GM12878 (cell line): ENCODE data around the gene MED13L. TPM values are rescaled to one million over a fixed set of nuclear protein-coding genes. Genes with fewer than 3 reads are reported as not detected.
A peak's percentile ranks its signal among the peaks of the same experiment; 100 is the strongest.

Source experiments
- ATAC-seq: fragments of 200-7000 bp; cut with Tn5 transposase; 3 replicates; pipeline ENCODE4 v1.9.1; 2020; ENCODE audit warnings: mild to moderate bottlenecking, moderate library complexity
- BruUV-seq: library from RNA; stranded (reverse); fragments of 400-500 nt; replicated peaks from 2 replicates; lab custom pipeline; 2021; lab: Mats Ljungman, UMichigan
- CTCF ChIA-PET: fragments of 300-600 bp; sonication (Branson Sonifier 250); formaldehyde crosslinking; extraction: SDS; loops from one replicate; lab custom pipeline; 2021; ENCODE audit warnings: inconsistent platforms; lab: Yijun Ruan, JAX
- POLR2A ChIA-PET: fragments of 350-600 bp; formaldehyde crosslinking; extraction: SDS; loops from one replicate; lab custom pipeline; 2021; ENCODE audit warnings: inconsistent platforms; lab: Charles Lee
- RAD21 ChIA-PET: fragments of 300-600 bp; sonication (Branson Sonifier 250); formaldehyde crosslinking; loops from one replicate; lab custom pipeline; 2023; ENCODE audit warnings: antibody characterized with exemption; ENCODE audit not compliant: unreplicated experiment; lab: Charles Lee
- SMC1A ChIA-PET: fragments of 300-600 bp; sonication (Branson Sonifier 250); formaldehyde crosslinking; loops from one replicate; lab custom pipeline; 2023; ENCODE audit not compliant: unreplicated experiment, uncharacterized antibody; lab: Charles Lee
- DNase-seq: peaks from one replicate; pipeline ENCODE4 v3.0.0-alpha.2; 2011; ENCODE audit warnings: low read depth, low spot score
- FAIRE-seq: peaks from 3 replicates; lab custom pipeline; 2011; peaks lifted over from hg19 to GRCh38; lab: Jason Lieb, UNC
- H2AFZ ChIP-seq: 2 replicates; pipeline ENCODE4 v1.6.0; 2011; ENCODE audit warnings: low read depth, low read length, control low read depth; ENCODE audit not compliant: control insufficient read depth
- H3K27ac ChIP-seq: 2 replicates; pipeline ENCODE4 v1.5.1; 2011; ENCODE audit warnings: control low read depth; ENCODE audit not compliant: control insufficient read depth, insufficient read depth
- H3K27me3 ChIP-seq, 2 experiments: replicated peaks in 1 of 2; 2 replicates each; pipeline versions ENCODE4 v1.6.0 to v1.6.1; 2011; ENCODE audit warnings: low read length in 1 of 2; ENCODE audit not compliant: control insufficient read depth in 2 of 2, insufficient read depth in 2 of 2
- H3K36me3 ChIP-seq, 2 experiments: 2 replicates each; pipeline ENCODE4 v1.5.1; 2011; ENCODE audit warnings: low read length in 1 of 2; ENCODE audit not compliant: control insufficient read depth in 2 of 2, insufficient read depth in 2 of 2
- H3K4me1 ChIP-seq: 2 replicates; pipeline ENCODE4 v1.6.1; 2011; ENCODE audit warnings: mild to moderate bottlenecking, low read length, moderate library complexity, mixed read lengths; ENCODE audit not compliant: control insufficient read depth, insufficient read depth
- H3K4me2 ChIP-seq: 2 replicates; pipeline ENCODE4 v1.6.0; 2011; ENCODE audit warnings: control low read depth; ENCODE audit not compliant: control insufficient read depth, insufficient read depth
- H3K4me3 ChIP-seq: fragments of 200-600 bp; sonication (generic); 2 replicates; pipeline ENCODE4 v1.5.1; 2016
- H3K79me2 ChIP-seq: 2 replicates; pipeline ENCODE4 v1.6.0; 2011; ENCODE audit warnings: low read length; ENCODE audit not compliant: control insufficient read depth, insufficient read depth
- H3K9ac ChIP-seq: 2 replicates; pipeline ENCODE4 v1.8.0; 2011; ENCODE audit warnings: low read length, control low read depth, mixed read lengths; ENCODE audit not compliant: control insufficient read depth, insufficient read depth
- H3K9me3 ChIP-seq: replicated peaks from 3 replicates; pipeline ENCODE4 v1.5.1; 2011; ENCODE audit warnings: mild to moderate bottlenecking, low read length; ENCODE audit not compliant: control insufficient read depth, insufficient read depth
- H4K20me1 ChIP-seq: 2 replicates; pipeline ENCODE4 v1.6.0; 2011; ENCODE audit not compliant: control insufficient read depth, insufficient read depth
- E2F4 ChIP-seq: IDR thresholded peaks from 2 replicates; pipeline ENCODE4 v1.6.1; 2012; ENCODE audit warnings: low read depth, low read length, improper control_type of control experiment
- E2F8 ChIP-seq: fragments of 450-650 bp; IDR thresholded peaks from 2 replicates; pipeline ENCODE4 v1.6.1; 2018; ENCODE audit warnings: mild to moderate bottlenecking, low read depth, moderate library complexity; ENCODE audit not compliant: partially characterized antibody
- GATAD2B ChIP-seq: fragments of 450-650 bp; conservative IDR thresholded peaks from 2 replicates; pipeline ENCODE4 v1.6.1; 2017; ENCODE audit warnings: low read depth, mild to moderate bottlenecking, moderate library complexity
- HDAC2 ChIP-seq: fragments of 200-600 bp; sonication (generic); IDR thresholded peaks from 2 replicates; pipeline ENCODE4 v1.6.1; 2017
- IKZF2 ChIP-seq, 2 experiments: fragments of 450-650 bp; IDR thresholded peaks; 2 replicates each; pipeline ENCODE4 v1.6.1; 2017; ENCODE audit warnings: mild to moderate bottlenecking in 2 of 2, moderate library complexity in 2 of 2
- LARP7 ChIP-seq: fragments of 450-650 bp; IDR thresholded peaks from 2 replicates; pipeline ENCODE4 v1.6.1; 2017; ENCODE audit warnings: mild to moderate bottlenecking
- MEF2B ChIP-seq: fragments of 450-650 bp; IDR thresholded peaks from 2 replicates; pipeline ENCODE4 v1.6.1; 2018; ENCODE audit warnings: mild to moderate bottlenecking, moderate library complexity; ENCODE audit not compliant: partially characterized antibody, poor library complexity, severe bottlenecking
- MTA3 ChIP-seq: IDR thresholded peaks from 2 replicates; pipeline ENCODE4 v1.6.1; 2012; ENCODE audit warnings: low read length, inconsistent platforms, borderline replicate concordance
- NFXL1 ChIP-seq: fragments of 450-650 bp; IDR thresholded peaks from 2 replicates; pipeline ENCODE4 v1.6.1; 2017; ENCODE audit warnings: antibody characterized with exemption, mild to moderate bottlenecking, borderline replicate concordance
- NFYB ChIP-seq: IDR thresholded peaks from 2 replicates; pipeline ENCODE4 v1.6.1; 2011; ENCODE audit warnings: low read depth, mild to moderate bottlenecking, low read length, improper control_type of control experiment, moderate library complexity; ENCODE audit not compliant: insufficient read depth
- RCOR1 ChIP-seq: conservative IDR thresholded peaks from 2 replicates; pipeline ENCODE4 v1.6.1; 2012; ENCODE audit warnings: low read depth, low read length, improper control_type of control experiment
- TARDBP ChIP-seq: IDR thresholded peaks from 2 replicates; pipeline ENCODE4 v1.6.1; 2016; ENCODE audit warnings: borderline replicate concordance
- ZNF687 ChIP-seq: fragments of 450-650 bp; IDR thresholded peaks from 2 replicates; pipeline ENCODE4 v1.6.1; 2017; ENCODE audit warnings: mild to moderate bottlenecking, moderate library complexity
- ZSCAN29 ChIP-seq: fragments of 450-650 bp; IDR thresholded peaks from 2 replicates; pipeline ENCODE4 v1.6.1; 2017; ENCODE audit warnings: mild to moderate bottlenecking, moderate library complexity
- WGBS: methylation state at CpG from one replicate; pipeline ENCODE4 v1.1.6; 2016; ENCODE audit warnings: low lambda C conversion rate; ENCODE audit not compliant: insufficient replicate concordance, insufficient coverage; ENCODE audit errors: missing lambda C conversion rate; 5-methylcytosine and 5-hydroxymethylcytosine counted together
- in situ Hi-C: fragments of 300-500 bp; cut with MboI; formaldehyde crosslinking; loops from 9 replicates; pipeline ENCODE4 v1.14.3; 2018; ENCODE audit warnings: mixed read lengths
- intact Hi-C: fragments of 100-400 bp; cut with micrococcal nuclease; formaldehyde crosslinking; loops from one replicate; pipeline ENCODE4 v1.14.2; 2022; ENCODE audit not compliant: unreplicated experiment
- polyA plus RNA-seq, 11 experiments: library from polyadenylated mRNA; depleted of rRNA in 4 of 11; unstranded in 6 of 11; stranded (reverse) in 5 of 11; fragments of >200 nt; fragmentation: Nextera tagmentation in 4 of 11; fragmentation: Illumina TruSeq in 1 of 11; extraction: Ambion mirVana in 4 of 11; extraction: Trizol in 1 of 11; gene quantifications; 1 replicate in 1 of 11; 2 replicates in 10 of 11; pipeline versions ENCODE4 v1.2.1 to v1.2.3, GENCODE V29; 2011 to 2016; ENCODE audit warnings: inconsistent platforms in 2 of 11, missing spikeins in 2 of 11, low read depth in 1 of 11
- total RNA-seq, 4 experiments: library from RNA; depleted of rRNA in 3 of 4; stranded (reverse); fragments of >200 nt in 3 of 4; fragmentation: Illumina TruSeq in 1 of 4; extraction: Trizol in 1 of 4; gene quantifications; 2 replicates each; pipeline versions ENCODE4 v1.2.1 to v1.2.3, GENCODE V29; 2013 to 2021

The MED13L gene
- total and polyA plus RNA-seq, 10 of the 15 experiments (the other 5 are each of a cell fraction or from before 2014, with no cell fraction given): 3.7 to 30.1 (median 9.1) TPM

GRCh38 chr12:115932066-115932465 lies 345.4 kb downstream of the MED13L start (continued):
- TF ChIP-seq ZNF687 (no peak), IKZF2 (IDR thresholded peaks at IDR 0.05) (no peak), NFXL1 (no peak), TARDBP (no peak), E2F4 (no peak), HDAC2 (no peak), GATAD2B (no peak), NFYB (peak; percentile 76), LARP7 (no peak)

- SMC1A ChIA-PET: no interaction called here
- no peak for FAIRE-seq
Observed at GRCh38 chr12:115930336-115930735, 347.2 kb downstream of the MED13L start.

More at GRCh38 chr12:115930336-115930735, 347.2 kb downstream of the MED13L start:
- Histone ChIP-seq H2AFZ (no peak overlapping the region), H3K36me3 (no peaks in the 10 kb centered on the region), H3K27me3 (no peaks in the 10 kb centered on the region; a peak in 2 of 4 replicates), H3K9ac (no peak overlapping the region), H3K4me3 (no peak overlapping the region), H4K20me1 (no peaks in the 10 kb centered on the region), H3K9me3 (no peaks in the 10 kb centered on the region), H3K27ac (no peak overlapping the region), H3K4me2 (no peak overlapping the region), H3K79me2 (no peaks in the 10 kb centered on the region), H3K4me1 (no peaks in the 10 kb centered on the region)
- RAD21 ChIA-PET: no interaction called here
- in situ Hi-C loops: no loop called here
- TF ChIP-seq MEF2B: no peak
- TF ChIP-seq MTA3: no peak
- TF ChIP-seq E2F8: no peak
- no peak for TF ChIP-seq ZSCAN29
- no peak for TF ChIP-seq RCOR1
- BruUV-seq: no TSS peak
- POLR2A ChIA-PET: no interaction called here
- no peak for DNase-seq
- CTCF ChIA-PET: interaction anchor here (1.3 kb wide), 1 partner anchor 13 kb away, joined by 4 read pairs; no protein-coding TSS in a partner anchor
- 58% methylated on average over 5 of the region's 5 CpGs for WGBS
- intact Hi-C loops: no loop called here
- ATAC-seq: no peak
